ENCODE measurements around the gene ADARB1. TPM values are rescaled to one million over a fixed set of nuclear protein-coding genes. Genes with fewer than 3 reads are reported as not detected.

ADARB1 gene
- total RNA-seq, 1 donor from 2014 or later: 14.0 TPM

GRCh38 chr21:45048026-45048698, 26.2 kb upstream of the ADARB1 start:
- H3K36me3 ChIP-seq (ENCODE audit: control insufficient read depth, insufficient read depth, low read length): no peaks in the 10 kb centered on the region
- no peak for FAIRE-seq
- DNase-seq (ENCODE audit: low read depth): no peak

GRCh38 chr21:45048968-45049367, 25.4 kb upstream of the ADARB1 start:
- Histone ChIP-seq H3K27me3 (ENCODE audit: control insufficient read depth, insufficient read depth, low read length) (no peaks in the 10 kb centered on the region), H3K4me3 (ENCODE audit: low read depth, low read length) (no peak overlapping the region), H3K36me3 (ENCODE audit: control insufficient read depth, insufficient read depth, low read length) (no peaks in the 10 kb centered on the region)
- DNase-seq (ENCODE audit: low read depth): no peak
- TF ChIP-seq CTCF (IDR thresholded peaks at IDR 0.05; ENCODE audit: insufficient read depth, low read length, severe bottlenecking): no peak
- no peak for FAIRE-seq

More at GRCh38 chr21:45048026-45048698, 26.2 kb upstream of the ADARB1 start:
- no peak for TF ChIP-seq CTCF (IDR thresholded peaks at IDR 0.05; ENCODE audit: insufficient read depth, low read length, severe bottlenecking)
- Histone ChIP-seq H3K4me3 (ENCODE audit: low read depth, low read length) (no peak overlapping the region), H3K27me3 (ENCODE audit: control insufficient read depth, insufficient read depth, low read length) (no peaks in the 10 kb centered on the region)

GRCh38 chr21:45049714-45050344, 24.6 kb upstream of the ADARB1 start:
- no peak for TF ChIP-seq CTCF (IDR thresholded peaks at IDR 0.05; ENCODE audit: insufficient read depth, low read length, severe bottlenecking)
- Histone ChIP-seq H3K4me3 (ENCODE audit: low read depth, low read length) (no peak overlapping the region), H3K36me3 (ENCODE audit: control insufficient read depth, insufficient read depth, low read length) (no peaks in the 10 kb centered on the region), H3K27me3 (ENCODE audit: control insufficient read depth, insufficient read depth, low read length) (peaks cover under 1% of the 10 kb centered on the region)
- DNase-seq (ENCODE audit: low read depth) (no peak), FAIRE-seq (no peak)

DNA sequence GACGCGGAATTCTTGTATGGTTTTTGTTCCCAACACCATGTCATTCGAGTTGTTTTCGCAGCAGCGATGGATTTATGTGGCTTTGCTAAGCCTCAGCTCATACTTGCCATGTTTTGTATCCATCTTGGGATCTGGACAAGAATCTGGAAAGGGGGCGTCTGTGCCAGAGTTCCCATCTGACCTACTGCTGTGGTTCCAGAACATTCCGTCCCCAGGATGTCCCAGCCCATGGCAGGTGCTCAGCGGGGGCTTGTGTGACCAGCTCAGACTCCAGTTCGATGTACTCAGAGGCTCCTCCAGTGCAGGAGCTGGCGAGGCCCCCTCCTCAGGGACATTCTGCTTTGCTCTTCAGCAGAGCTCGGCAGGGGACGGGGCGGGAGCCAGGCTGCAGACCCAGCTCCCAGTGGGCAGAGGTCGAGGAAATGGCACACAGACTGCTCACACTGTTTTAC, 24.0 kb upstream of the ADARB1 start:
- no peak for TF ChIP-seq CTCF (IDR thresholded peaks at IDR 0.05; ENCODE audit: insufficient read depth, low read length, severe bottlenecking)
- H3K27me3 ChIP-seq (ENCODE audit: control insufficient read depth, insufficient read depth, low read length): peaks cover 3% of the 10 kb centered on the region
- DNase-seq (ENCODE audit: low read depth): no peak
- FAIRE-seq: no peak
- H3K36me3 ChIP-seq (ENCODE audit: control insufficient read depth, insufficient read depth, low read length): no peaks in the 10 kb centered on the region
- no peak overlapping the region for H3K4me3 ChIP-seq (ENCODE audit: low read depth, low read length)

DNA sequence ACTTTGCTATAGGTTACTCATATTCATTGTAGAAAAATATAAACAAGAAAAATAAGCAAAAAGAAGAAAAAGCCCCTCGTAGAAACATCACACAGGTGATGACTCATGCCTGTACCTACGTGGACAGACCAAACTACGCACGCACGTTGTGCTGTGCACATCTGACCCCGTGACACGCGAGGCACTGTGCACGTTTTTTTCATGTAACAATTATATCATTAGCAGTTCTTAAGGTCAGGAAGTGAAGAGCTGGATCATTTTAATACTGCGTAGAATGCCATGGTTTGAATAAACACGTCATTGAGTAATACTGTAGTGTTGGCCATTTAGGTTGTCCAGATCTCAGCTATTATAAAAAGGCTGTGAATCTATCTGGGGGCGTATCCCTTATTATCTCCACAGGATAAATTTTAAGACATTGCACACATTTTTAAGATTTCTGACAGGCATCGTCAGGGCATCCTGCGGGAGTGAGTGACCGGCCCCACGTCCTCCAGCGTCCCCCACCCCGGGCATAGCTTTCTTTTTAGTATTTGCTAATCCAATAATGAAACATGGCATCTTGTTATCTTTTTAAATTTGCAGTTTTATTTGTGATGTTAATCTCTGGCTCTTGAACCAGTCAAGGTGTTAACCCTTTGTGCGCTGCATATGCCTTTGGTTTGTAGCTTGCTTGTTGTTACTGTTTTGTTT, 23.4 kb upstream of the ADARB1 start:
- H3K4me3 ChIP-seq (ENCODE audit: low read depth, low read length): no peak overlapping the region
- no peak for TF ChIP-seq CTCF (IDR thresholded peaks at IDR 0.05; ENCODE audit: insufficient read depth, low read length, severe bottlenecking)
- FAIRE-seq: no peak
- H3K27me3 ChIP-seq (ENCODE audit: control insufficient read depth, insufficient read depth, low read length): peaks cover 3% of the 10 kb centered on the region
- H3K36me3 ChIP-seq (ENCODE audit: control insufficient read depth, insufficient read depth, low read length): no peaks in the 10 kb centered on the region
- DNase-seq (ENCODE audit: low read depth): no peak

All from bronchial epithelial cell (primary cell).